Fibroblast of skin of scalp (primary cell): ENCODE data around the gene LIMS1.
A peak's percentile ranks its signal among the peaks of the same experiment; 100 is the strongest.
"Not testable (repeated sequence)": the region's sequence is repeated elsewhere in the genome, so short reads cannot be mapped to it uniquely, and the experiment has no call there.

Source experiments
- DNase-seq: peaks from one replicate; pipeline ENCODE4 v3.0.0-alpha.2; 2013

Gene LIMS1

DNA sequence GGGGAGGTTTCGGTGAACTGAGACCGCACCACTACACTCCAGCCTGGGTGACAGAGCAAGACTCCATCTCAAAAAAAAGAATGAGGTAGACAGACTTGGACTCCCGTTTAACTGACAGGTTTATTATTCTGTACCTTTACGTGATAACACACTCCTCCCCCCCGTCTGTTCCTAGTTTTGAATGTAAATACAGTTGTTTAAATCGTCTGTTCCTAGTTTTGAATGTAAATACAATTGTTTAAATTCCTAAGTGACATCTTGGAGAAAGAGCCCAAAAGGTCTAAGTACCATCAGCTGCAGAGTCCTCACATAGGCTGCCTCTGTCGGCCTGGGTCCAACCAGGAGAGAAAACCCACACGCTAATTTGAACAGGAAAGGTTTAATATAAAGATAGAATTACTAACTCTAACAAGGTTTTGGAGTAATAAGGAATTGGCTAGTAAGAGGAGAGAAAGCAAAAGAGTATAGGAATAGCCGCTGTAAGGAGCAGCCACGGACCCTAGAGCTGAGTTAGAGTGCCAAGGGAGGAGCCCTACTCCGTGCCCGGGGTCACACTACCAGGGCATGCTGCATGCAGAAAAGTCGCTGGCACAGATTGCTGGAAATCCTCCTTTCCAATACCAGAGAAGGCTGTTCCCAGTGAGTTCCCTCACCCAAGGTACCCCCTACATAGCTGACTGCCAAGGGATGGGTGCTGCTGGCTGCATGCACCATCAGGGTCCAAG, 101.5 kb downstream of the LIMS1 start:
- no peak for DNase-seq

- peak; percentile 52 for DNase-seq
These were observed 103.0 kb downstream of the LIMS1 start for GRCh38 chr2:108637304-108637669.

DNA sequence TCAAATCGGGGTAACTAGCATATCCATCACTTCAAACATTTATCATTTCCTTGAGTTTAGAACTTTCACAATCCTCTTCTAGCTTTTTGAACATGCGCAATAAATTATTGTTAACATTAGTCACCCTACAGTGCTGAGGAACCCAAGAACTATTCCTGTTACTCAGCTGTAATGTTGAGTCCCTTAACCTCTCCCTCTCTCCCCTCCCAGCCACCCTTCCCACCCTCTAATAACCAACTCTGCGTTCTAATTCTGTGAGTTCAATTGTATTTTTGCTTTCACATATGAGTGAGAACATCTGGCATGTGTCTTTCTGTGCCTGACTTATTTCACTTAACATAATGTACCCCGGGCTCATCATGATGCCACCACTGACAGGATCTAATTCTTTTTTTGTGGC, 106.5 kb downstream of the LIMS1 start:
- peak; percentile 88 for DNase-seq

- DNase-seq = no peak
These were observed 107.5 kb downstream of the LIMS1 start for GRCh38 chr2:108641756-108642155.

DNA sequence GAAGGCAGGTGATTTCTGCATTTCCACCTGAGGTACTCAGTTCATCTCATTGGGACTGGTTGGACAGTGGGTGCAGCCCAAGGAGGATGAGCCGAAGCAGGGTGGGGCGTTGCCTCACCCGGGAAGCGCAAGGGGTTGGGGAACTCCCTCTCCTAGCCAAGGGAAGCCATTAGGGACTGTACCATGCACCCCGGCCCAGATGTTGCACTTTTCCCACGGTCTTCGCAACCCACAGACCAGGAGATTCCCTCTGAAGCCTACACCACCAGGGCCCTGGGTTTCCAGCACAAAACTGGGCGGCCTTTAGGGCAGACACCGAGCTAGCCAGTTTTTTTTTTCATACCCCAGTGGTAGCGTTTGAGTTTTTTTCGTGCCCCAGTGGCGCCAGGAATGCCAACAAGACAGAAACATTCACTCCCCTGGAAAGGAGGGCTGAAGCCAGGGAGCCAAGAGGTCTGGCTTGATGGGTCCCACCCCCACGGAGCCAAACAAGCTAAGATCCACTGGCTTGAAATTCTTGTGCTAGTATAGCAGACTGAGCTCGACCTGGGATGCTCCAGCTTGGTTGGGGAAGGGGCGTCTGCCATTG, 109.1 kb downstream of the LIMS1 start:
- DNase-seq = no peak

DNA sequence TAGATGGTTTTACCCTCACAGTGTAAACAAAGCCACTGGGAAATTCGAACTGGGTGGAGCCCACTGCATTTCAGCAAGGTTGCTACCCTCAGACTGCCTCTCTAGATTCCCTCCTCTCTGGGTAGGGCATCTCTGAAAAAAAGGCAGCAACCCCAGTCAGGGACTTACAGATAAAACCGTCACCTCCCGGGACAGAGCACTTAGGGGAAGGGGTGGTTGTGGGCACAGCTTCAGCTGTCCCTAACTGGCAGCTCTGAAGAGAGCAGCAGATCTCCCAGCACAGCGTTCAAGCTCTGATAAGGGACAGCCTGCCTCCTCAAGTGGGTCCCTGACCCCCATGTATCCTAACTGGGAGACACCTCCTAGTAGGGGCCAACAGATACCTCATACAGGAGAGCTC, 109.6 kb downstream of the LIMS1 start:
- DNase-seq = not testable (repeated sequence)

DNA sequence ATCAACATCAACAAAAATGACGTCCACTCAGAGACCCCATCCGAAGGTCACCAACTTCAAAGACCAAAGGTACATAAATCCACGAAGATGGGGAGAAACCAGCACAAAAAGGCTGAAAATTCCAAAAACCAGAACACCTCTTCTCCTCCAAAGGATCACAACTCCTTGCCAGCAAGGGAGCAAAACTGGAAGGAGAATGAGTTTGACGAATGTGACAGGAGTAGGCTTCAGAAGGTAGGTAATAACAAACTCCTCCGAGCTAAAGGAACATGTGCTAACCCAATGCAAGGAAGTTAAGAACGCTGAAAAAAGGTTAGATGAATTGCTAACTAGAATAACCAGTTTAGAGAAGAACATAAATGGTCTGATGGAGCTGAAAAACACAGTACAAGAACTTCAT, 110.2 kb downstream of the LIMS1 start:
- DNase-seq = not testable (repeated sequence)

DNA sequence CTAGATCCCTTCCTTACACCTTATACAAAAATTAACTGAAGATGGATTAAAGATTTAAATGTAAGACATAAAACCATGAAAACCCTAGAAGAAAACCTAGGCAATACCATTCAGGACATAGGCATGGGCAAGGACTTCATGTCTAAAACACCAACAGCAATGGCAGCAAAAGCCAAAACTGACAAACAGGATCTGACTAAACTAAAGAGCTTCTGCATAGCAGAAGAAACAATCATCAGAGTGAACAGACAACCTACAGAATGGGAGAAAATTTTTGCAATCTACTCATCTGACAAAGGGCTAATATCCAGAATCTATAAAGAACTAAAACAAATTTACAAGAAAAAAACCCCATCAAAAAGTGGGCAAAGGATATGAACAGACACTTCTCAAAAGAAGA, 114.5 kb downstream of the LIMS1 start:
- DNase-seq = not testable (repeated sequence)

GRCh38 chr2:108650465-108650864, 116.2 kb downstream of the LIMS1 start:
- DNase-seq = not testable (repeated sequence)

DNA sequence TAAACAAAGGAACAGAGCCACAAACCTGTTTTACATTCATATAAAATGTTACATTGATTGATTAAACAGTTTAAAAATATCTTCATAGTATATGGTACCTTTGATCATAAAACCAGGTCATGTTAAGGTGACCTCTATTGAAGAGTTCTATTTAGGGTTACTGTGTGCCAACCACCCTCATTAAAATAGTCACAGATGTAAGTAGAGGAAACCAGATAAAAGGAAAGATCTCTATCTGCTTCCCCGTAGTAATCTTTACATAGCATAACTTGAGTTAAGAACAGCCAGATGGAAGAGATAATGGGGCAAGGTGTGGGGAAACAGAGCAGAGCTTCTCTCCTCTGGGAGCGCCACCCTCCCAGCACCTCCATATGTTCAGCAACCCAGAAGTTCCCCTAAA, 117.2 kb downstream of the LIMS1 start:
- DNase-seq = not testable (repeated sequence)

GRCh38 chr2:108652187-108652931, 118.1 kb downstream of the LIMS1 start:
- DNase-seq = peak; percentile 77

DNA sequence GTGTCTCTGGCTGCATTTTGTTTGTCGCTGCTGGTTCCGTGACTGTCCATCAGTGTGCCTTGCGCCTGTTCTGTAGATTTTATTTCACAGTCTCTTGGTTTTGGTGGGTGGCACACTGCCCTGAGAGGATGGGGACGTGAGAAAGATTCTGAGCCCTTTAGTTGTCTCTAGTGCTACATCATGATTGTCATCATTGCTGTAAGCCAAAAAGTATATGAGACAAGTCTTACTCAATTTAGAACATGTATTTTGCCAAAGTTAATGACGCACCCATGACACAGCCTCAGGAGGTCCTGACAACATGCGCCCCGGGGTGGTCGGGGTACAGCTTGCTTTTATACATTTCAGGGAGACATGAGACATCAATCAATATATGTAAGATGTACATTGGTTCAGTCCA, 119.2 kb downstream of the LIMS1 start:
- not testable (repeated sequence) for DNase-seq

- DNase-seq = not testable (repeated sequence)
These were observed 119.6 kb downstream of the LIMS1 start for GRCh38 chr2:108653849-108654248.

DNA sequence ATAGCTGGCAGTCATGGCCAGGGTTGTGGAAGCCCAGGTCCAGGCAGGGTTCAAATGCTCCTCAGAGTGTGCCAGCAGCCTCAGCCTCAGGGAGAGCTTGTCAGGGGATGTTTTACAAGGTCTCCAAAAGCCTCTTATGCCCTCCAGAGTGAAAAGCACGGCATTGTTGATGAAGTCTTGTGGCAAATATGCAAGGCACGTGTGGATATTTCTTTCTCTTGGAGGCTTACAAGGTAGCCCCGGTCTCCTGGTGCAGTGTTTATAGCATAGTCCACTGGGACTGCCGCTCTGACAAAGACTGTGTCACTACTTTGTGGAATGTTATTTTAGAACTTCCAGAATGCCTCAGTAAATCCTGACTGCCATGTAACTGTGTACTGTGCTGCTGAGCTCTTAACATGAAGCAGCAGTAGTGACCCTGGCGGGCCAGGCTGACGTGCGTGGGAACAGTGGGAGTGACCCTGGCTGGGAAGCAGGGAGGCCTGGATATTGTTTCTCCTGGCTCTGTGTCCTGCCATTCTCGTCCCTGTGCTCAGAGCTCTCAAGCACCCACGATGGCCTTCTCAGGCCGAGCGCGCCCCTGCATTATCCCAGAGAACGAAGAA, 120.4 kb downstream of the LIMS1 start:
- peak; percentile 81 for DNase-seq

DNA sequence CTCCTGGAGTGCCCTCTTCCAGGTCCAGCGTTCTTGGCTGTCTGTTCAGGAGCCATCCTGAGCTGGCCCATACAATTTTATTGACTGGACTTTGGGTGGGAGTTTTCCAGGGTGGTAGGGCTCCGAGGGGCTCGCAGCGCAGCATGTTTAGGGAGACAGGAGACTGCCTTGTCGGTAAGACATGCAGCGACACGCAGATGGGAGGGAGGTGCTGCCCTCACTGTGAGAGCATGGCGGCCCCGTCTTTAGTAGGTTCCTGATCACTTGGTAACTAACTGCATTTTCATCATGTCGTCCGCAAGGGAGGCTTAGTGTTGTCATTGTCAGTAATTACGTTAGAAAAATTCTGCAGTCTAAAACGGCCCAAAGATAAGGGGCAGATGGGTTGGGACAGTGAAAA, 121.0 kb downstream of the LIMS1 start:
- DNase-seq = not testable (repeated sequence)

- DNase-seq = not testable (repeated sequence)
These were observed 122.0 kb downstream of the LIMS1 start for GRCh38 chr2:108656282-108656681.

- not testable (repeated sequence) for DNase-seq
These were observed 123.2 kb downstream of the LIMS1 start for GRCh38 chr2:108657517-108657916.

DNA sequence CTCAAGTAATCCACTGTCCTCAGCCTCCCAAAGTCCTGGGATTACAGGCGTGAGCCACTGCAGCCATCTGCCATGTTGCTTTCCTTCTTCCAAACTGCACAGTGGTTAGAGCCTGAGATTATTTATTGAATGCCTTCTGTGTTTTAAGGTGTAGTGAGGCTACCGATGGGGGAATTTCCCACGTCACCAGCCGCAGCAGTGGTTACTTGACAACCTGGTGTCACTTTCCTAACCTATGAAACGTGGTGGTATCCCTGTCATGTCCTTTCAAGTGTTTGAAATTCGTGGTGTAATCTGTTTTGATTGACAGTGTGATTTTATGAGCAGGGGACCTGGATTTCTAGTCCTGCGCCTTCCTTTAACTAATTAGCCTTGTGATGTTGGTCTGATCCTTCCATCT, 124.3 kb downstream of the LIMS1 start:
- DNase-seq = not testable (repeated sequence)

GRCh38 chr2:108661493-108661892, 127.2 kb downstream of the LIMS1 start:
- DNase-seq = not testable (repeated sequence)

DNA sequence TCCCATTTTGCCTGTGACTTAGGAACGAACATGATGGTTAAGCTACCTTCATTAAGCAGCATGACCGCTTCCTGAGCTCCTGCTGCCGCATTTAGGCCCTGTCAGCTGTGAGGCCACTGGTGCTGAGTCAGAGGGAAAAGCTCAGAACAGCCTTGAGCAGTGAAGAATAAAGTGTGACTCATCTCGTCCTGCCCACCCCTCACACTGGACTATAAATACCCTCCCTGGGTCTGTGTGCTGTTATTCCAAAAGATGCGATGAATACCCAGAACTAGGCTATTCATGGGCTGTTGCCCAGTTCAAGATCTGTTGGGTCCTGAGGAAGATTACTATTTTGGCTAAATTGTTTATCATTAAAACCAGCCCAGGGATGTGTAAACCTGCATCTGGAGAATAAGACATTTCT, 127.9 kb downstream of the LIMS1 start:
- DNase-seq = peak; percentile 79

DNA sequence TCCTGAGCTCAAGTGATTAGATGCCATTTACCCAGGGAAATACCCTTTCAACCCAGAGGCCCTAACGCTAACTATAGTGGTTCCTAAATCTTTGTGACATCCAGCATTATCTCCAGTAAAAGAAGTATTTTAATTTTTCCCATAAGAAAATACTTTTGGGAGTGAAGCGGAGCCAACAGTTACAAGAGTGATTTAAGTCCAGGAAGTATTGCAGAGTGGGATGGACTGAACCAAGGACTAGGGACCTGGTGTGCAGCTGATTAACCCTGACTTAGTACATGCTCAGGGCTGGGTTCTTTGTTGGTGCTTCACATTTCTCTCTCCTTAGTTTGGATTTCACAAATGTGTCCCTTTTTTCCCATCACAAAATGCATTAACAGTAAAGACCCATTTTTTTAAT, 129.1 kb downstream of the LIMS1 start:
- DNase-seq = not testable (repeated sequence)

DNA sequence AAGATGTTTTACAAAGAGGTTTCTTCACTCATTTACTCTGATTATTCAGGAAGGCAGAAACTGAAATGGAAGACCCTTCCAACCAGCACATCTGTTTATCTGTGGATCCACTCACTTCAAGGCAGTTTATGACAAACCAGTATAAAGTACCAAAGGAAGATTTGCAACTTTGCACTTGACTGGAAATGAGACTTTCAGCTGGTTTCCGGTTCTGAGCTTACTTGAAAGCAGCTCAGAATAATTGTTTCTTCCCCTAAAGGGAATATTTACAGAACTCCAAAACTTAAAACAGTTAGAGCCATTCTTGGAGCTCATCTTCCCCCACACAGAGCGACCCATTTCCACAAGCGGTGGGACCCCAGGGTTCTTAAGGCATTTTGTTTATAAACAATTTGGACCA, 129.8 kb downstream of the LIMS1 start:
- DNase-seq = not testable (repeated sequence)

DNA sequence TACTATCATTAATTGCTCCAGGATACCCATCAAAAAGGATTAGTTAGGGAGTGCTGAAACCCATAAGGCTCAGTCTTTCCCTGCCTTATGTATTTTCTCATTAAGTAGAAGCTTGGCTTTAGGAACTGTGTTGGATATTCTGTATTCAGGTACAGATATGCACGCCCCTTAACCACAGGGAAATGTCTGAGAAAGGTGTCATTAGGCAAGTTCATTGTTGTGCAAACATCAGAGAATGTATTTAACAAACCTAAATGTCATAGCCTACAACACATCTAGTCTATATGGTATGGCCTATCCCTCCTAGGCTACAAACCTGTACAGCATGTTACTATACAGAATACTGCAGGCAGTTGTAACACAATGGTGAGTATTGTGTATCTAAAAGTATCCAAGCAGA, 130.7 kb downstream of the LIMS1 start:
- DNase-seq = not testable (repeated sequence)
